ENCODE measurements around the gene PTPN13. TPM values are rescaled to one million over a fixed set of nuclear protein-coding genes. Genes with fewer than 3 reads are reported as not detected.

The PTPN13 gene
- total RNA-seq, 1 donor: 70.2 TPM

DNA sequence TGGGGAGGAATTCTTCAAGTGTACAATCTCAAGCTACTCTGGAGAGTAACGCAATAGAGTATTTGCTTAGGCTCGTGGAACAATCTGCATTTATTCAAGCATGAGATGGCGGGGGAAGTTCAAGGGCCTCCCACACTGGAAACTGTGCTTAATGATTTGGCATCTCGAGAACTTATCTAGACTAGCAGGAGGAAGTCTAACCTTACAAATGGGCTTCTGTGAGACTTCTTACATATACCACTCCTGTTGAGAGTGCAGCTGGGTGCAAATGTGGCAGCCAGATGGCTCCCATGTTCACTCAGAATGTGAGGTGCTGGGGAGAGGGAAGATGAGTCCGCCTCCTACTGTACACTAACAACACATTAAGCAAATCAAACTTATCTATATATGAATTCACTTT, 29.3 kb upstream of the PTPN13 start:
- Histone ChIP-seq H3K4me3 (ENCODE audit: insufficient read depth, low read length) (no peak overlapping the region), H2AFZ (ENCODE audit: low read length) (no peak overlapping the region), H3K36me3 (ENCODE audit: insufficient read depth, low read length) (no peaks in the 10 kb centered on the region), H3K9me3 (ENCODE audit: low read depth, low read length) (no peaks in the 10 kb centered on the region), H4K20me1 (ENCODE audit: insufficient read depth, low read length) (no peaks in the 10 kb centered on the region), H3K27me3 (ENCODE audit: insufficient read depth, low read length) (no peaks in the 10 kb centered on the region), H3K4me2 (ENCODE audit: insufficient read depth, low read length) (no peak overlapping the region), H3K4me1 (ENCODE audit: insufficient read depth, low read length) (no peaks in the 10 kb centered on the region), H3K27ac (ENCODE audit: low read depth, low read length) (no peak overlapping the region), H3K79me2 (ENCODE audit: insufficient read depth, low read length) (no peaks in the 10 kb centered on the region)
- TF ChIP-seq, protein P1, sequence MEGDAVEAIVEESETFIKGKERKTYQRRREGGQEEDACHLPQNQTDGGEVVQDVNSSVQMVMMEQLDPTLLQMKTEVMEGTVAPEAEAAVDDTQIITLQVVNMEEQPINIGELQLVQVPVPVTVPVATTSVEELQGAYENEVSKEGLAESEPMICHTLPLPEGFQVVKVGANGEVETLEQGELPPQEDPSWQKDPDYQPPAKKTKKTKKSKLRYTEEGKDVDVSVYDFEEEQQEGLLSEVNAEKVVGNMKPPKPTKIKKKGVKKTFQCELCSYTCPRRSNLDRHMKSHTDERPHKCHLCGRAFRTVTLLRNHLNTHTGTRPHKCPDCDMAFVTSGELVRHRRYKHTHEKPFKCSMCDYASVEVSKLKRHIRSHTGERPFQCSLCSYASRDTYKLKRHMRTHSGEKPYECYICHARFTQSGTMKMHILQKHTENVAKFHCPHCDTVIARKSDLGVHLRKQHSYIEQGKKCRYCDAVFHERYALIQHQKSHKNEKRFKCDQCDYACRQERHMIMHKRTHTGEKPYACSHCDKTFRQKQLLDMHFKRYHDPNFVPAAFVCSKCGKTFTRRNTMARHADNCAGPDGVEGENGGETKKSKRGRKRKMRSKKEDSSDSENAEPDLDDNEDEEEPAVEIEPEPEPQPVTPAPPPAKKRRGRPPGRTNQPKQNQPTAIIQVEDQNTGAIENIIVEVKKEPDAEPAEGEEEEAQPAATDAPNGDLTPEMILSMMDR (IDR thresholded peaks at IDR 0.05; ENCODE audit: extremely low read depth, low read depth, low read length): no peak
- DNase-seq (ENCODE audit: insufficient read length, low spot score, missing footprints): no peak

DNA sequence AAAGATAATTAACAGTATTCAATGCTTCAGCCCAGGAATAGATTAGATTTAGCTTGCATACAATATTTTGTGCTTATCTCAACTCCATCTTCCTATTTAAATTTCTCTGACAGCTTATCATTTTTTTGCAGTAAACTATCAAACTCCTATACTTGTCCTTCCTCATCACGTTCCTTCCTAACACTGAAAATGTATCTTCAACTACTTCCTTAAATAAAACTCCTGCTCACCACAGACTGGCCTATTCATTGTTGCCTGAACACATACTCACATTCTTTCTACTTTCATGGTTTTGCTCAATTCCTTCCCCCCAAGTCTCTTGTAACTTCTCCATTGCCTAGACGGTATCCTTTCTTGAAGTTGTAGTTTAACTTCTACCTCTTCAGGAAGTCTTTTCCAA, 28.5 kb upstream of the PTPN13 start:
- H2AFZ ChIP-seq (ENCODE audit: low read length): no peak overlapping the region
- no peak overlapping the region for H3K4me2 ChIP-seq (ENCODE audit: insufficient read depth, low read length)
- no peaks in the 10 kb centered on the region for H3K4me1 ChIP-seq (ENCODE audit: insufficient read depth, low read length)
- H3K36me3 ChIP-seq (ENCODE audit: insufficient read depth, low read length): no peaks in the 10 kb centered on the region
- no peaks in the 10 kb centered on the region for H3K9me3 ChIP-seq (ENCODE audit: low read depth, low read length)
- H3K27ac ChIP-seq (ENCODE audit: low read depth, low read length): no peak overlapping the region
- H4K20me1 ChIP-seq (ENCODE audit: insufficient read depth, low read length): no peaks in the 10 kb centered on the region
- H3K79me2 ChIP-seq (ENCODE audit: insufficient read depth, low read length): no peaks in the 10 kb centered on the region
- DNase-seq (ENCODE audit: insufficient read length, low spot score, missing footprints): no peak
- TF ChIP-seq, protein P1 (IDR thresholded peaks at IDR 0.05; ENCODE audit: extremely low read depth, low read depth, low read length): no peak
- no peaks in the 10 kb centered on the region for H3K27me3 ChIP-seq (ENCODE audit: insufficient read depth, low read length)
- H3K4me3 ChIP-seq (ENCODE audit: insufficient read depth, low read length): no peak overlapping the region

DNA sequence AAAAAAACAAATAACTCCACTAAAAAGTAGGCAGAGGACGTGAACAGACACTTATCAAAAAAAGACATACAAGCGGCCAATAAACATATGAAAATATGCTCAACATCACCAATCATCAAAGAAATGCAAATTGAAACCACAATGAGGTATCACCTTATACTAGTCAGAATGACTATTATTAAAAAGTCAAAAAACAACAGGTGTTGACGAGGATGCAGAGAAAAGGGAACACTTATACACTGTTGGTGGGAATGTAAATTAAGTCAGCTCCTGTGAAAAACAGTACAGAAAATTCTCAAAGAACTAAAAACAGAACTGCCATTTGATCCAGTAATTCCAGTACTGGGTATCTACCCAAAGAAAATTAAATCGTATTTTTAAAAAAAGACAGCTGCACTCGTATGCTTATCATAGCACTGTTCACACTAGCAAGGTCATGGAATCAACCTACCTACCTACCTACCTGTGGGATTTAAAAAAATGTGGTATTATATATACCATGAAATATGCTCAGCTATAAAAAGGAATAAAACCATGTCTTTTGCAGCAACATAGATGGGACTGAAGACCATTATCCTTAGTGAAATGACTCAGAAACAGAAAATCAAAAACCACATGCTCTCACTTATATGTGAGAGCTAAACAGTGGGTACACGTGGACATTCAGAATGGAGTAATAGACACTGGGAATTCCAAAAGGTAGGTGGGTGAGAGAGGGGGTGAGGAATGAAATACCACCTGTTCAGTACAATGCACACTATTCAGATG, 24.8 kb upstream of the PTPN13 start:
- no peaks in the 10 kb centered on the region for H3K4me1 ChIP-seq (ENCODE audit: insufficient read depth, low read length)
- no peaks in the 10 kb centered on the region for H3K79me2 ChIP-seq (ENCODE audit: insufficient read depth, low read length)
- no peaks in the 10 kb centered on the region for H3K36me3 ChIP-seq (ENCODE audit: insufficient read depth, low read length)
- TF ChIP-seq, protein P1 (IDR thresholded peaks at IDR 0.05; ENCODE audit: extremely low read depth, low read depth, low read length): no peak
- no peaks in the 10 kb centered on the region for H4K20me1 ChIP-seq (ENCODE audit: insufficient read depth, low read length)
- H3K4me3 ChIP-seq (ENCODE audit: insufficient read depth, low read length): no peak overlapping the region
- no peak overlapping the region for H3K27ac ChIP-seq (ENCODE audit: low read depth, low read length)
- no peaks in the 10 kb centered on the region for H3K27me3 ChIP-seq (ENCODE audit: insufficient read depth, low read length)
- no peak overlapping the region for H3K4me2 ChIP-seq (ENCODE audit: insufficient read depth, low read length)
- no peaks in the 10 kb centered on the region for H3K9me3 ChIP-seq (ENCODE audit: low read depth, low read length)
- no peak for DNase-seq (ENCODE audit: insufficient read length, low spot score, missing footprints)
- H2AFZ ChIP-seq (ENCODE audit: low read length): no peak overlapping the region

DNA sequence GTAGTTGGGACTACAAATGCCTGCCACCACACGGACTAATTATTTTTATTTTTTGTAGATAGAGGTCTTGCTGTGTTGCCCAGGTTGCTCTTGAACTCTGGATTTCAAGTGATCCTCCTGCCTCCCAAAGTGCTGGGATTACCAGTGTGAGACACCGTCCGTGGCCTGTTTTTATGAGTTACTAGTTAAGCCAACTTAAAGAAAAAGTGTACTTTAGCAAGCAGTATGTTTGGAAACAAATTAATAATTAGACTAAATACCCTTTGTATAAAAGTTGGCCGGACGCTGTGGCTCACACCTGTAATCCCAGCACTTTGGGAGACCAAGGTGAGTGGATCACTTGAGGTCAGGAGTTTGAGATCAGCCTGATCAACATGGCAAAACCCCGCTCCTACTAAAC, 14.2 kb upstream of the PTPN13 start:
- H3K79me2 ChIP-seq (ENCODE audit: insufficient read depth, low read length): no peaks in the 10 kb centered on the region
- H3K27me3 ChIP-seq (ENCODE audit: insufficient read depth, low read length): no peaks in the 10 kb centered on the region
- TF ChIP-seq, protein P1 (IDR thresholded peaks at IDR 0.05; ENCODE audit: extremely low read depth, low read depth, low read length): no peak
- H3K9me3 ChIP-seq (ENCODE audit: low read depth, low read length): no peaks in the 10 kb centered on the region
- no peak overlapping the region for H3K4me3 ChIP-seq (ENCODE audit: insufficient read depth, low read length)
- DNase-seq (ENCODE audit: insufficient read length, low spot score, missing footprints): no peak
- H3K4me2 ChIP-seq (ENCODE audit: insufficient read depth, low read length): no peak overlapping the region
- no peak overlapping the region for H2AFZ ChIP-seq (ENCODE audit: low read length)
- no peaks in the 10 kb centered on the region for H3K36me3 ChIP-seq (ENCODE audit: insufficient read depth, low read length)
- no peaks in the 10 kb centered on the region for H3K4me1 ChIP-seq (ENCODE audit: insufficient read depth, low read length)
- H4K20me1 ChIP-seq (ENCODE audit: insufficient read depth, low read length): no peaks in the 10 kb centered on the region
- H3K27ac ChIP-seq (ENCODE audit: low read depth, low read length): no peak overlapping the region

Data from osteoblast (primary cell).